Kidney epithelial cell (primary cell): ENCODE results near the gene IL27RA. TPM values are rescaled to one million over a fixed set of nuclear protein-coding genes. Genes with fewer than 3 reads are reported as not detected.

Experiments used
- DNase-seq: peaks from one replicate; pipeline ENCODE4 v3.0.0-alpha.2; 2010; ENCODE audit warnings: low read depth
- H3K27me3 ChIP-seq: 2 replicates; pipeline ENCODE4 v1.6.0; 2011; ENCODE audit warnings: low read length; ENCODE audit not compliant: control insufficient read depth, insufficient read depth
- H3K36me3 ChIP-seq: 2 replicates; pipeline ENCODE4 v1.5.1; 2011; ENCODE audit warnings: low read length; ENCODE audit not compliant: control insufficient read depth, insufficient read depth
- H3K4me3 ChIP-seq: 2 replicates; pipeline ENCODE4 v1.5.1; 2011; ENCODE audit warnings: low read depth, mild to moderate bottlenecking, control low read depth, low read length
- total RNA-seq: library from RNA; depleted of rRNA; stranded (reverse); fragments of >200 nt; gene quantifications from 2 replicates; pipeline ENCODE4 v1.2.3, GENCODE V29; 2015
- TF ChIP-seq, protein P1 (sequence below): IDR thresholded peaks from 2 replicates; pipeline ENCODE4 v1.5.1; 2011; ENCODE audit warnings: mild to moderate bottlenecking, moderate library complexity, low read length, control low read depth, inconsistent platforms; ENCODE audit not compliant: insufficient read depth, poor library complexity, severe bottlenecking

Gene IL27RA
- total RNA-seq, 1 donor from 2014 or later, result 4.1 TPM

DNA sequence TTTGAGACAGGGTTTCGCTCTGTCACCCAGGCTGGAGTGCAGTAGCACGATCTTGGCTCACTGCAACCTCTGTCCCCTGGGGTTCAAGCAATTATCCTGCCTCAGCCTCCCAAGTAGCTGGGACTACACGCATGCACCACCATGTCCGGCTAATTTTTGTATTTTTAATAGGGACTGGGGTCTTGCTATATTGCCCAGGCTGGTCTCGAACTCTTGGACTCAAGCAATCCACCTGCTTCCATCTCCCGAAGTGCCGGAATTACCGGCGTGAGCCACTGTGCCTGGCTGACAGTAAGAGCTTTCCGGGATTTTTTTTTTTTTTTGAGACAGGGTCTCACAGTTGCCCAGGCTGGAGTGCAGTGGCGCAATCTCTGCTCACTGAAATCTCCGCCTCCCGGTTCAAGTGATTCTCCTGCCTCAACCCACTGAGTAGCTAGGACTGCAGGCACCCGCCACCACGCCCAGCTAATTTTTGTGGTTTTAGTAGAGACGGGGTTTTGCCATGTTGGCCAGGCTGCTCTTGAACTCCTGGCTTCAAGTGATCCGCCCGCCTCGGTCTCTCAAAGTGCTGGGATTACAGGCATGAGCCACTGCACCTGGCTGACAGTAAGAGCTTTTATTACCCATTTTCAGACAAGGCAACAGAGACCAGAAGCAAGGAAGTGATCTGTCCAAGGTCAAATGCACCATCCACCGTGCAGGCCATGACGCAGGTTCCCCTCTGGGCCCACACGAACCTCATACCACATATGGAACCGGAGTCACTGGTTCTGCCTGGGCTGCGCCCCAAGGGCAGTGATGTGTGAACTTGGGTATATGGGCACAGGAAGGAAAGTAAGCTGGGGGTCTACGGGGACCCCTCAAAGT, 46.5 kb upstream of the IL27RA start:
- TF ChIP-seq, protein P1, sequence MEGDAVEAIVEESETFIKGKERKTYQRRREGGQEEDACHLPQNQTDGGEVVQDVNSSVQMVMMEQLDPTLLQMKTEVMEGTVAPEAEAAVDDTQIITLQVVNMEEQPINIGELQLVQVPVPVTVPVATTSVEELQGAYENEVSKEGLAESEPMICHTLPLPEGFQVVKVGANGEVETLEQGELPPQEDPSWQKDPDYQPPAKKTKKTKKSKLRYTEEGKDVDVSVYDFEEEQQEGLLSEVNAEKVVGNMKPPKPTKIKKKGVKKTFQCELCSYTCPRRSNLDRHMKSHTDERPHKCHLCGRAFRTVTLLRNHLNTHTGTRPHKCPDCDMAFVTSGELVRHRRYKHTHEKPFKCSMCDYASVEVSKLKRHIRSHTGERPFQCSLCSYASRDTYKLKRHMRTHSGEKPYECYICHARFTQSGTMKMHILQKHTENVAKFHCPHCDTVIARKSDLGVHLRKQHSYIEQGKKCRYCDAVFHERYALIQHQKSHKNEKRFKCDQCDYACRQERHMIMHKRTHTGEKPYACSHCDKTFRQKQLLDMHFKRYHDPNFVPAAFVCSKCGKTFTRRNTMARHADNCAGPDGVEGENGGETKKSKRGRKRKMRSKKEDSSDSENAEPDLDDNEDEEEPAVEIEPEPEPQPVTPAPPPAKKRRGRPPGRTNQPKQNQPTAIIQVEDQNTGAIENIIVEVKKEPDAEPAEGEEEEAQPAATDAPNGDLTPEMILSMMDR, result no peak
- no peak for DNase-seq
- no peaks in the 10 kb centered on the region for H3K27me3 ChIP-seq
- no peak overlapping the region for H3K4me3 ChIP-seq
- peaks cover 1% of the 10 kb centered on the region for H3K36me3 ChIP-seq

DNA sequence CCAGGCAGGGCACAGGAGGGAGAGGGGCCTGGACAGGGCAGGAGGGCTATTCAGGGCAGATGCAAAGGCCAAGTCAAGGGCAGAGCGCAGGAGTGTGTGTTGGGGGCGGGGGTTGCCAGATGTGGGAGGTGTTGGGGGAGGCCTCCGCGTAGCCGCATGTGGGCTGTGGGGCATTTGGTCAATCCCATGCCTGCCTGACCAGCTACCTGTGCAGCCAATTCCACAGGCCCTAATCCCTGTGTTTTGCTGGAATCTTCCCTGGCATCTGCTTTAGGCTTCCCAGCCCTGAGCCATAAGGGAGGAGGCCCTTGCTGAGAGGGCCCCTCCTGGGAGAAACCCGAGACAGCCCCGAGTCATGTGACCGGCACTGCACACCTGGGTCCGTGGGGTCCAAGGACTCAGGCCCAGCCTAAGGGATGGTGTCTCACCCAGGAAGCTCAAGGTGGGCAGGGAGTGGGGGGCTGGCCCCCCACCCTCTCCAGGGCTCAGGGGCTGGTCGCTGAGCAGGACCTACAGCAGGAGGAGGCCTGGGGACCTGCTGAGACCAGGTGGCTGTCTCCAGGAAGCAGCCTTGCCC, 45.7 kb upstream of the IL27RA start:
- no peak overlapping the region for H3K4me3 ChIP-seq
- TF ChIP-seq, protein P1, result no peak
- H3K36me3 ChIP-seq, result peaks cover 1% of the 10 kb centered on the region
- no peaks in the 10 kb centered on the region for H3K27me3 ChIP-seq
- DNase-seq, result no peak

DNA sequence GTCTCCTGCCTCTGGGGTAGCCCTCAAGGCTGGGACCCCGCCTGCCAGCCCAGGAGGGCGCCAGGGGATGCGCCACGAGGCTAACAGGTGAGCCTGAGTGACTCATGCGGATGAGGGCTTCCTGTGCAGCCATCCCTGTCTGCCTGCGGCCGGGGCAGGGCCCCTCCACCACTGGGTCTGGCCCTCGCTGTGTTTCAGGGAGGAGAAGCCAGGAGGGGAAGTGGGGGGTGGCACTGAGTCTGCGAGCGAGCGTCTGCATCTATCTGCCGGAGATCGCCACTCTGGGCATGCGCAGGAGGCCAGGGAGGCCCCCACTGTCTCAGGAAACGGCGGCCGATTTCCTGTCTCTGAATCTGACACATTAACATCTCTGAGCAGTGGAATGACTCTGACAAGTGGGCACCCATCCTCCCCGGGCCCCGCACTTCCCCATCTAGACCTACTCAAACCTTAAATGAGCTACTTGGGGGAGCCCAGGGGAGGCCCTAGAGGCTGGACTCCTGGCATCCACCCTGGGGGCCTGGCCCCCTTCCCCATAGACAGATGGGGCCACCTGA, 45.1 kb upstream of the IL27RA start:
- H3K27me3 ChIP-seq, result no peaks in the 10 kb centered on the region
- H3K36me3 ChIP-seq, result peaks cover 1% of the 10 kb centered on the region
- DNase-seq, result peak; percentile 77
- TF ChIP-seq, protein P1, result no peak
- H3K4me3 ChIP-seq, result no peak overlapping the region

DNA sequence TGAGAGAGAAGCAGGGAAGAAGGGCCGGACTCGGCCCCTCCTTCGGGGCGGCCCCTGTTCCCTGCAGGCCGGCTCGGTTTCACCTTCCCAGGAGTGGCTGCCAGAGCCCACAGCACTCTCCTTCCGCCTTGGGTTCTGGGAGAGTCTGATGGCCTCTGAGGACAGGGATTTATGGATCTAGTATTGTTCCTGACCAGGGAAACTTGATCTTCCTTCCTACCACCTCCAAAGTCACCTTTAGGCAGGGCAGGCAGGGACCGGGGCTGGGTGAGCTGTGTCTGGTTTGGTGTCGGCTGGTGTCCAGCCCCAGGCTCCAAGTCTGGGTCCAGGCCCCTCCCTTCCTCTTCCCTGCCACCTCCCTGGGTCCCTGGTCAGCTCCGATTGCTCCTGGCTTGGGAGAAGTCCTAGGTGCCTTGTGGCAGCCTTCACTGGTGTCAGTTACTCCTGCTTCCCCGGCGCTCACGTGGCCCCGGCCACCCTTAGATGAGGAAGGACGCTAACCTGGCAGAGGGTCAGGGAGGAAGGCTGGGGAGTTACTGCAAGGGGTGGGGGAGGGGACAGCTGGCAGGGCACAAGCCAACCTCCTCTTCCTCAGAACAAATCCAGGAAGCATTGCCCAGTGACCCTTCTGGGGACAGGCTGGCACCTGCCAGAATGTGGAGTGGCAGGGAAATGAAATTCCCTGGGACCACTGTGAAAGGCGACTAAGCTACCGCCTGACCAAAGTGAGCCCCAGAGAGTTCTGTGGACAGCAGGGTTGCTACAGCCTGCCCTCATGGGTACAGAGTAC, 44.3 kb upstream of the IL27RA start:
- TF ChIP-seq, protein P1, result no peak
- no peak for DNase-seq

DNA sequence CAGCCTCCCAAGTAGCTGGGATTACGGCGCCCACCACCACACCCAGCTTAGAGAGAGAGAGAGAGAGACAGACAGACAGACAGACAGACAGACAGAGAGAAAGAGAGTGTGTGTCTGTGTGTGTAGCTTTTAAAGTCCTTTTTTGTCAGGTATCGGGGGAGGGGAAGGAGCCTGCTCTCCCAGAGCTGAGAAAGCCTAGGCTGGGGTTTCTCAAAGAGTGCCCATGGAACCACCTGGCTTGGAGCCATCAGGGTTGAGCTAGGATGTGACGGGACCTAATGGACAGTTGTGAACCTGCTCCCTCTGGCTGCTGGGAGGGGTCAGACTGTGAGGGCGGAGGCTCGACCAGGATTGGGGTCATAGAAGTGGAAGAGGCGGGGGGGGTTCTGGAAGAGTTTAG, 42.1 kb upstream of the IL27RA start:
- Histone ChIP-seq H3K4me3 (no peak overlapping the region), H3K27me3 (no peaks in the 10 kb centered on the region), H3K36me3 (peaks cover 1% of the 10 kb centered on the region)
- DNase-seq, result no peak
- TF ChIP-seq, protein P1, result no peak

More for the DNA sequence above, 44.3 kb upstream of the IL27RA start:
- Histone ChIP-seq H3K4me3 (no peak overlapping the region), H3K36me3 (peaks cover 1% of the 10 kb centered on the region), H3K27me3 (no peaks in the 10 kb centered on the region)
